Activated CD4-positive, alpha-beta T cell treated with anti-CD3 and anti-CD28 coated beads, Interleukin-2, amount 50 U/mL, for 4 hours (primary cell): Measurements from ENCODE around the gene LRRC70.

Experiments
- DNase-seq, 2 experiments: peaks; one replicate each; pipeline ENCODE4 v3.0.0-alpha.2; 2020

LRRC70 gene

DNA sequence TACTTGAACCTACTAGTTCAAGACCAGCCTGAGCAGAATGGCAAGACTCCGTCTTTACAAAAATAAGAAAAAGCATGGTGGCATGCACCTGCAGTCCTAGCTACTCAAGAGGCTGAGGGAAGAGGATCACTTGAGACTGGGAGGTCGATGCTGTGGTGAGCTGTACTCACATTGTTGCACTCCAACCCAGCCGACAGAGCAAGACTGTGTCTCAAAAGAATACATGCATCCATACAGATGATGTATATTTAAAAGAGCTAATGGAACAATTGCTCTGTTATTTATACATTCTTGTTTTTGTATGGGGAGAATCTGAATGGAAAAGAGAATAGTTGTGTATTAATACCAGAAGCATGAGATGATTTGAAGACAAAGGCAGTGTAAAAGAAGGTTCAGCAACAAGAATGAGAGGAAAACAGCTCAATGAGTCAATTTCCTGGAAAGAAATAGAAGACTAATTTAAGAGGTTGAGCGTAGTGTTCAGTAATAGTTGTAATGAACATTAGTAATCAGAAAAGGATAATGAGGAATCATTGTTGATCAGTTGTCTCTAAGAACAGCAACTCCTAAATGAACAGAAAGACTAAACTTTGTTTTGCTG, 1.9 kb upstream of the LRRC70 start:
- no peak for DNase-seq

DNA sequence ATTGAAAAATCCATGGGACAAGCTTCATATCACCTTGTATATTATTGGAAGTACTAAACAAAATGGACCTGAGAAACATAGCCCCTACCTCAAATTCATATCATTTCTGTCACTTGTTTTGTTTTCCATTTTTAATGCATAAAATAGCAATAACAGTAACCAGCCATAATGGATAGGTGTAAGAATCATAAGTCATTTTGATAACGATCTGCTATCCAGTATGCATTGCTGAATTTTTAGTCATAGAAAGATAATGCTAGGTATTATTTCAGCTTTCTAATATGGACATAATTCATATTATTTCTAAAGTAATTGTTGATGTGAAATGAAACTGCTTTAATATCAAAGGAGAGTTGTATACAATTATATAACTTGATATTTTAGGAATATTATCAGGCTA, 1.1 kb upstream of the LRRC70 start:
- no peak for DNase-seq

DNA sequence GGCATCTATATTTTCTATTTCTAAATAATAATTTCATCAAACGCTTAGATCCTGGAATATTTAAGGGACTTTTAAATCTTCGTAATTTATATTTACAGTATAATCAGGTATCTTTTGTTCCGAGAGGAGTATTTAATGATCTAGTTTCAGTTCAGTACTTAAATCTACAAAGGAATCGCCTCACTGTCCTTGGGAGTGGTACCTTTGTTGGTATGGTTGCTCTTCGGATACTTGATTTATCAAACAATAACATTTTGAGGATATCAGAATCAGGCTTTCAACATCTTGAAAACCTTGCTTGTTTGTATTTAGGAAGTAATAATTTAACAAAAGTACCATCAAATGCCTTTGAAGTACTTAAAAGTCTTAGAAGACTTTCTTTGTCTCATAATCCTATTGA, 1.1 kb downstream of the LRRC70 start:
- DNase-seq, result no peak

DNA sequence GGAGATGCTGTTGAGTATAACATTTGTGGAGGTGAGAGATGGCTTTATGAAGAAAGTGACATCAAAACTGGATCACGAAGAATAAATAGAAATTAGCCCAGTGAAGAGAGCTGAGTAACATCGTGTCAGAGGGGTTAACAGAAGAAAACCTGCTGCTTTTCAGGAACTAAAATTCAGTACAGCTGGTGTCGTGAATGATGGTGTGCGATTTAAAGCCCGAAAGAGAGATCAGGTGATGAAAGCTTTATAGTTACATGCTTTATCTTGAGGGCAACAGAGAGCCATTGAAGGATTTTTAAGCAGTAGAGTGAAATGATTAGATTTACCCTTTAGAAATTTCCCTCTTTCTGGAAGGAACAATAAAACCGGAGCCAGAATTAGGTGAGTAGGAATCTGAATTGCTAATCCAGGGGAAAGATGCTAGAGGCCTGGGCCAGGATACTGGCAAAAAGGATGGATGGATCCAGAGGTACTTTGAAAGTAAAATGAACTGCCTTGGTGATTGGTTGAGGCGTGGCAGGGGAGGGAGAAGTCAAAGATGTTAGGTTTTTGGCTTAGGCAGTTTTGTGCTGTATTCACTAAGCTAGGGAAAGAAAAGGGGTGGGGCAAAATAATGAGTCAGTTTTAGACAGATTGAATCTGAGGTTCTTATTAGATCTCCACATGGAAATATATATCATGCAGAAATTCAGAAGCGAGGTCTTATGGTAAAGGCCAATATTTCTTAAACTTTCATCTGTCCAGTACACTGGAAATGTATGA, 3.4 kb downstream of the LRRC70 start:
- DNase-seq, result no peak

DNA sequence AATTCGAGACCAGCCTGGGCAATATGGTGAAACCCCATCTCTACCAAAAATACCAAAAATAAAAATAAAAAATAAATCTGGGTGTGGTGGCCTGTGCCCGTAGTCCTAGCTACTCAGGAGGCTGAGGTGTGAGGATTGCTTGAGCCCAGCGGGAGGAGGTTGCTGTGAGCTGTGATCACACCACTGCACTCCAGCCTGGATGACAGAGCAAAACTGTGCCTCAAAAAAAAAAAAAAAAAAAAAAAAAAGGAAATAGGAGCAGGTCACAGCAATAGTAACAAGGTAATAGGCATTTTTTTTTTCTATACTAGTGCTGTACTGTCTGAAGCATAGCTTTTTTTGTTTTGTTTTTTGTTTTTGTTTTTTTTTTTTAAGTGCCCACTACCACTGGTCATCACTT, 5.8 kb downstream of the LRRC70 start:
- no peak for DNase-seq

DNA sequence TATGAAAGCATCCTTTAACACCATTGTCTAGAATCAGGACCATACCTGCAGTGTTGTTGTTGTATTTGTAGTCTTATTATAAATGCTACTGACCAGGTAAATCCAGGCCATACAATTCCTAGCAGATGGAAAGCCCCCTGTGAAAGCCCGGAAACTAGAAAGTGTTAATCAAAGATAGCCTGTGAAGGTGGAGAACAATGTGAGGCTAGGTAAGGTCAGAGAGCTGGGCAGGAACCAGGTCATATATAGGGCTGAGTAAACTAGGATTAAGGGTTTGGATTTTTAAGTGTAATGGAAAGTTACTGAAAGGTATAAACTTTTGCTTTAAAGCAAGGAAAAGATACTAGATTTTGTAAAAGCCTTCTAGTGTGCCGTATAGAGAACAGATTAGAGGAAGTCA, 6.7 kb downstream of the LRRC70 start:
- DNase-seq, result no peak

DNA sequence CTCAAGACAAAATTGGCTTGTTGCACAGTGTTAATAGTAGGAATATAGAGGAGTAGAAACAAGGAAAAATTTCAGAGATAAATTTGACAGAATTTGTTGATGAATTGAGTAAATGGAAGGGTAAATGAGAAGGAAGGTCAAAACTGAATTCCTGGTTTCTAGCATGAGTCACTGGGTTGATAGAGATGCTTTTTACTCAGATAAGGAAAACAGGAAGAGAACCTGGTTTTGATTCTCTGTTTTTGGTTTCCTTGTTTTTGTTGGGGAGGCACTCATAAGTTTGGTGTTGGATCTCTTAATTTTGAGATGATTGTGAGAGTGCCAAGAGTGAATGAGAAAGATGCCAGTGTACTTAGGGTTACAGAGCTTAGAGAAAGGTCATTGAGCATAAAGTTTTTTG, 7.1 kb downstream of the LRRC70 start:
- no peak for DNase-seq

DNA sequence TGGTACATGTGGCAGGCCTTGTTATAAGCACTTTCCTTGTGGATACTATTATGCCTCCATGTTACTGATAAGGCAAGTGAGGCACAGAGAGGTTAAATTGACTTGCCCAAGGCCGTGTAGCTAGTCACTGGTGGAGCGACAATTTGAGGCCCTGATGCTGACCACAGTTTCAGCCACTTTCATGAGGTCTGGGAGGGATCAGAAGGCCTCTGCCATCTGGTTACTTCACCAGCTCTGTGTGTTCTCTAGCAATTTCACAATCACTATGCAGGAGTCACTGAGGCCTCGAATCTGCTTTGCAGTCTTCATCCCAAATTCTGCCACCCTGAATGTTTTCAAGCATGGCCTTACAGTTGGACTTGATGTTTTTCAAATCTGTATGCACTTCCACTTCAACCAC, 9.1 kb downstream of the LRRC70 start:
- DNase-seq, result no peak

DNA sequence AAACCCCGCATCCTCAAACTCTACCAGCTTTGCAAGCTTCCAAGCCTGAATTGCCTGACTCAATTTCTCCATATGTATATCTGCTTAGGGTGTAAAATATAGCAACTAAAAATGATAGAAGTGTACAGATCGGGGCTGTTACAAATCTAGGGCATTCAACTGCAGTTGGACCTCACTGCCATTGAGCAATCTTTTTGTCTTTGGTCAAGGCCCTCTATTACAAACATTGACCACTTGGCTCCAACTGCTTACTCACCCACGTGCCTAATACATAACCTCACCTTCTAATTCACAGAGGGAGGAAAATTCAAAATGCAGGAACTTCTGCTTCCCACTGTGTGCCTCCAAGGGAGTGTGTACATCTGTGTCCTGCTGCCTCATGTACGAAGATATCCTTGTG, 10.0 kb downstream of the LRRC70 start:
- DNase-seq, result no peak

DNA sequence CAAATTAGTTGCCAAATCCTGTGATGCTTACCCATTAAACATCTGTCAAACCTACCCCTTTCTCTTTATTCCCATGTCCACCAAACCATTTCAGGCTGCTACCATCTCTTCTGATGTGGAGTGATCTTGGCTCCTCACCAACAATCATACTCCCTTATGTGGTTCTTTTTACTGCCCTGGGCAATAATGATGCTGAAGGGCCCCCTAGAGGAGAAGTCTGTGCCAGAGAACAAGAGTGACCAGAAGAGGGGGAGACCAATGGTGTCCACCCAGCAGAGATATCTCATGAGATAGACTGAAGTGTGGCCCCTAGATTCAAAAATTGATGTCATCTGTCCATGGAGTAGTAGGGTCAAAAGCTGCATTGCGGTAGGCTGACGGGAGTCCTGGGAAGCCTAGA, 10.9 kb downstream of the LRRC70 start:
- no peak for DNase-seq

DNA sequence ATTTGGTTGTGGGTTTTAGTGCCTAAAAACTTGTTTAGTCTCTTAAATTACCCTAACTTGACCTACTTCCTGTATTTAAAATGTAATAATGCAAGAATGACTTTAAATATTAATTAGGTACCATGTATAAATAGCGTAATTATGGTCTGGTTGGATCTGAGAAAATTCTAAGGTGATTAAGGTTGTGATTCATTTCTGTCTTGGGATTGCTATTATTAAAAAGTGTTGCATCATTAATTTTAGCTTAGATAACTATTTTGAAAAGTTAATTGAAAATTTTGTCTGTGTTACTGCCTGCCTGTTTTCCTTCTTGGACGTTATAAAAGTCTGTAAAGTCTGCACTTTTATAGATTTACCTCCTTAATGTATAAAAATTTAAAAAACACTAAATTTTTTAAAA, 11.8 kb downstream of the LRRC70 start:
- no peak for DNase-seq

DNA sequence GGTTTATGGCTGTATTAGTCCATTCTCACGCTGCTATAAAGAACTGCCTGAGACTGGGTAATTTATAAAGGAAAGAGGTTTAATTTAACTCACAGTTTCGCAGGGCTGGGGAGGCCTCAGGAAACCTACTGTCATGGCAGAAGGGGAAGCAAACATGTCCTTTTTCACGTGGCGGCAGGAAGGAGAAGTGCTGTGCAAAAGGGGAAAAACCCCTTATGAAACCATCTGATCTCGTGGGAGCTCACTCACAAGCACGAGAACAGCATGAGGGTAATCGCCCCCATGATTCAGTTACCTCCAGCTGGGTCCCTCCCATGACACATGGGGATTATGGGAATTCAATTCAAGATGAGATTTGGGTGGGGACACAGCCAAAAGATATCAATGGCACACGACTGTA, 13.9 kb downstream of the LRRC70 start:
- no peak for DNase-seq

DNA sequence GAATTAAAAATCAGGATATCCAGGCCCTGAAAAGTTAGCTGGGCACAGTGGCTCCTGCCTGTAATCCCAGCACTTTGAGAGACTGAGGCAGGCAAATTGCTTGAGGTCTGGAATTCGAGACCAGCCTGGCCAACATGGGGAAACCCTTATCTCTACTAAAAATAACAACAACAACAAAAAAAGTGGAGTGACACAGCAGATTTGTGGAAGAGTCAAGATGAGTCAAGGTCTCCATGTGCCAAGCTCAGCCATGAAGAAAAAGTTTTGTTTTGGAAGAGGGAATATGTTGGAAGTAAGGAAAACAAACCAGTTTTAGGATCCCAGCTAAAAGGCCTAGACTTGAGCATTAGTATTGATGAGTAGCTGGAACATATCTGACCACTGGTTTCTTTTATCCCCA, 14.7 kb downstream of the LRRC70 start:
- no peak for DNase-seq

DNA sequence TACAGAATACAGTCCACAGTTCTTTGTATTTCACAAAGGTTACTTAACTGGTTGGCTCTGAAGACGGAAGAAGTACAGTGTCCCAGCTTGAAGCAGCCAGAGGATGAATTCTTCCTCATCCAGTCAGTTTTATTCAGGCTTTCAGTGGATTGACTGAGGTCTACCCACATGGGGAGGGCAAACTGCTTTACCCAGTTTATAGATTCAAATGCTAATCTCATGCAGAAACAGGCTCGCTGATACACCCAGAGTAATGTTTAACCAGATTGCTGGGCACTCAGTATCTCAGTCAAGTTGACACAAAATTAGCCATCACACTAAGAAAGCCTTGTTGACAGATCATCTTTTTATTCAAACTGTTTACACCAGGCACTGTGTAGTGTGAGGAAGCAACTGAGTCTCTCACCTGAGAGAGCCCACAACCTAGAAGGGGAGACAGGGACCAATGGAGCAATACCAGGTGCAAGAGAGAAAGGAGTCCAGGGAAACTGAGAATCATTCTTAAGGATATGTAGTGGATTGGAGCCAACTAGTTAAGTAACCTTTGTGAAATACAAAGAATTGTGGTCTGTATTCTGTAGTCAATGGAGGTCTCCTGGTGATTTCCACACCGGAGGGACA, 15.9 kb downstream of the LRRC70 start:
- DNase-seq, result no peak

DNA sequence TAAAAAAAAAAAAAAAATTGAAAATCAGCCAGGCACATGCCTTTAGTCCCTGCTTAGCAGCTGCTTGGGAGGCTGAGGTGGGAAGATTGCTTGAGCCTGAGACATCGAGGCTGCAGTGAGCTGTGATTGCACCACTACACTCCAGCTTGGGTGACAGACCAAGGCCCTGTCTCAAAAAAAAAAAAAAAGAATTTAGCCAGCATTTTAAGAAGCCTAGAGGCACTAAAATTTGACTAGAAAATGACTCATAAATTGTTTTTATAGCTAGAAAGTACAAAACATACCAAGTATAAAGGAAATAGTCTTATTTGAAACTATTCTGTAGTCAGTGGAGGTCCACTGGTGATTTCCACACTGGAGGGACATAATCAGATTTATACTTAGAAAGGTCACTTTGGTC, 17.5 kb downstream of the LRRC70 start:
- no peak for DNase-seq

DNA sequence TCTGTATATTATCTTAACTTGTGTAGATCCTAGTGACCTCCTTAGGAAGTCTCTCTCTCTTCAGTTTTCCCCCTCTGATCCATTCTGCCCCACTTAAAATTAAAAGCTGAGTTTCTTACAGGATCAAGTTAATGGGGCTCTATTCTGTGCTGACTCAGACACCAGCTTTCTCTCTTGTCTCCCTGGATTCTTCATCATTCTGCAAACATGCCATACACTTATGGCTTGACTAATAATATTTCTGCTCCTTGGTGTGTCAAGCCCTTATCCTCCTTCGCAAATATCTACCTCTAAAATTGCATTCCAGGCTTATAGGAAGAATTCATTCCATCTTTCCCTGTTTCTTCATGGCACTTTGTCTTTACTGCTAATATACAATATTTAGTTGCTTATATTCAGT, 18.1 kb downstream of the LRRC70 start:
- no peak for DNase-seq

DNA sequence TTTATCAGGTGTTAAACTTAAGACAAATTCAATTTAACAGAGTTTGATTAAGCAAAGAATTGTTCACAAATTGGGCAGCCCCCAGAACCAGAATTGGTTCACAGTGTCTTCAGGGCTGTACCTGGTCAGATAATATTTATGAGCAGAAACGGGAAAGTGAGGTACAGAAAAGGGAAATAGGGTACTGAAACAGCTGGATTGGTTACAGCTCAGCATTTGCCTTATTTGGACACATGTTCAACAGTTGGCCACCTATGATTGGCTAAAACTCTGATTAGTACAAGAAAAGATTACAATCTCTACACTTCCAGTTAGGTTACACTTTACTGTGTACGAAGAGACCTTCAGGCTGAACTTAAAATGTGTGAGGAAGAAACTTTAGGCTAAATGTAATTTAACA, 18.7 kb downstream of the LRRC70 start:
- DNase-seq, result no peak

DNA sequence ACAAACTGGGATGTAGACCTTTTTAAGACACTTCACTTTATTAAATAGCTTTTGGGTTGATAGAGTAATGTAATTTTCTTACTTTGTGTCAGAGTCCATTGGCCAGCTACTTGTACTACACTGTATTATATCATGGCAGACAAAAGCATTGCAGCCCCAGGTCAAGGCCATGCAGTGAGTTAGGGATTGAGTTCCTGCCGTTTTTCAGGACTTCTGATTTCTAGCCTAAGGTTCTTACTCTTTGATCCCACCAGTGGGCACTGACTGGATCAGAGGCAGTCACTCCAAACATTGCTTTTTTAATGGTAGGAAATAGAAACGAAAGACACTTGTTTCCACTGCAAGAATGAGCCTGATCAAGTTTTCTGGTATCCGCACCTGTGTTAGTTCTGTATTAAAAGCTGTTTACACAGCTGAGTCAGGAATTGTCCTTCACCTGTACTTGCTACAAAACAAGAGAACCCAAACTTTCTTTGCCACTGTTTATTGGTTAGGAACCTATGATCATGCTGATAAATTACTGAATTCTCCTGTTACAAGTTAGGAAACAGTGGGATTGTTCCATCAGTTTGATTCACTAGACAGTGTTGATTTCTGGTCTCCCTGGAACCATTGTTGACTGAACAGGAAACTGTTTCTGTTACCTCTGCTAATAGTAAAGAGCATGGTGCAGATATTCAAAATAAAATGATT, 22.1 kb downstream of the LRRC70 start:
- DNase-seq, result no peak

DNA sequence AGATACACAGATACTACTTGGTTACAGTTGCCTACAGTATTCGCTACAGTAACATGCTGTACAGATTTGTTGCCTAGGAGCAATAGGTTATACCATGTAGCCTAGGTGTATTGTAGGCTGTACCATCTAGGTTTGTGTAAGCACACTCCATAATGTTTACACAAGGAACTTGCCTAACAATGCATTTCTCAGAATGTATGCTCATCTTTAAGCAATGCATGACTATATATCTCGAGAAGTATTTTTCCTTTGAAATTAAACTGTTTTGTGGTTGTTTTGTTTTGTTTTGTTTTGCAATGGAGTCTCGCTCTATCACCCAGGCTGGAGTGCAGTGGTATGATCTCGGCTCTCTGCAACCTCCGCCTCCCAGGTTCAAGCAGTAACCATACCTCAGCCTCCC, 25.3 kb downstream of the LRRC70 start:
- DNase-seq, result no peak

DNA sequence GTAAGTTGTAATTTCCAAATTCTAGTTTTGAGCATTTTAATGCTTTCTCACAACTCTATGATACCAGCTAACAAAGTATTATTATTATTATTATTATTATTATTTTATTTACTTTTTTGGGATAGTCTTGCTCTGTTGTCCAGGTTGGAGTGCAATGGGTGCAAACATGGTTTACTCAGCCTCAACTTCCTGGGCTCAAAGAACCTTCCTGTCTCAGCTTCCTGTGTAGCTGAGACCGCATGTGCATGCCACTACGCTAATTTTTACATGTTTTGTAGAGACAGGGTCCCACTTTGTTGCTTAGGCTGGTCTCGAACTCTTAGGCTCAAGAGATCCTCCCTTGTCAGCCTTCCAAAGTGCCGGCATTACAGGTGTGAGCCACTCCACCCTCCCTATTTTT, 27.0 kb downstream of the LRRC70 start:
- DNase-seq, result no peak

DNA sequence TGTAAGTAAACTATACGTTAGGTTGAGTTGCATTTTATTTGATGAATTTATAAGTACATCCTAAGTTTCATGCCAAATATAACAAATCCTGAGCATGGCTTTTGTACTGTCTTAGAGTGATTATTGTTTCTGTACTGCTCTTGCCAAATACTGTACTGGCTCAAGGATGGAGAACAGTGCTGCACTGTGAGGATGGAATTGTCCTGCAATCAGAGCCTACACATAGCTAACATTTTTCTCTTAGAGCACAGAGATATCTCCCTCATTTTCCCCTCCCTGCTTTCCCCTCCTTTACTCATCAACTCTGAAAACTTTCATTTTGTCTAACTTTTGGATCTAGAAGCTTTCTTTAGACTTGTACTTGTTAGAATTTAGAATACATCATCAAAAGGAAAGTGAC, 28.3 kb downstream of the LRRC70 start:
- DNase-seq, result no peak

DNA sequence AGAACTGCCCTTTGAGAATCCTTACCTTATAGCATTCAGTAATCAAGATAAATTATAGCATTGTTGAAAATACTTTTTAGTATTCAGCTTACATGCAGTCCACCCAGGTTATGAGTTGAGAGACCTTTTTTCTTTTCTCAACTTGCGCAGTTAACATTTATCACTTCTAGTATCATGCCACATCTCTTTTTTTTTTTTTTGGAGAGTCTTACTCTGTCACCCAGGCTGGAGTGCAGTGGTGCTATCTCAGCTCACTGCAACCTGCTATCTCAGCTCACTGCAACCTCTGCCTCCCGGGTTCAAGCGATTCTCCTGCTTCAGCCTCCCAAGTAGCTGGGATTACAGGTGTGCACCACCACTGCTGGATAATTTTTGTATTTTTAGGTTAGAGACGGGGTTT, 29.0 kb downstream of the LRRC70 start:
- DNase-seq, result no peak

DNA sequence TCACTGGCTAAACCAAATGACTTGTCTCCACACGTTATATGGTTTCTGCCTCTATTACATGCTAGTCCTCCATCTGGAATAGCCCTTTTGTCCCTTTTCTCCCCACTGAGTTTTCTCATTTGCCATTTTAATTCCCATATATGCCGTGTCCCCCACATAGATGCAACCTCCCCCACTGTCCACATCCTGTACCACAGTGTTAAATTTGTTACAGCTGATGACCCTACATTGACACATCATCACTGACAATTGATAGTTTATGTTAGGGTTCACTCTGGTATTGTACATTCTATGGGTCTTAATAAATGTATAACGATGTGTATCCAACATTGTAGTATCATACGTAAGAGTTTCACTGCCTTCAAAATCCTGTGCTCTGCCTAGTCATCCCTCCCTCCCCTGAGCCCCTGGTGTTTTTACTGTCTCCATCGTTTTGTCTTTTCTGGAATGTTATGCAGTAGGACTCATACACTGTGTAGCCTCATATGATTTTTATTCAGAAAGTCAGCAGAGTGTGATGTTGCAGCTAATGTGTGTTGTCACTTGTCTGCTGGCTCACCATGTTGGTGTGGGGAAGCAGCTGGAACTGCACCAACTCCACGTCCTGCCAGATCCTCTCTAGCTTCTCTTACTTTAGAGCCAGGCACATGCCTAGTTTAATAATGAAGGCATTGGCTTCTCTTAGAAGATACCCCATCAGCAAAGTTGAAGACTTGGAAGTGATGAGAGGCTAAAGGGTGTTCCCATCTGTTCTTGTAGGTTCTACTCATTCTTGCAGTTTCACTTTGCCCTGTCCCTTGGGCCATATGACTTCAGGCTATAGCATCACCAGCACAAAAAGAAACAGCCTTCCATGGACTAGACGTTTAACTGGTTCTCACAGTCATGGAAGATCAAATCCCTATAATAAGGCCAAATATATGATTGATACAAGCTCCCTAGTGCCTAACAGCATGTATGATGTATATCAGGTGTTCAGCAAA, 30.2 kb downstream of the LRRC70 start:
- no peak for DNase-seq
